ENCODE results near the gene ARMC12.

ARMC12 gene

DNA sequence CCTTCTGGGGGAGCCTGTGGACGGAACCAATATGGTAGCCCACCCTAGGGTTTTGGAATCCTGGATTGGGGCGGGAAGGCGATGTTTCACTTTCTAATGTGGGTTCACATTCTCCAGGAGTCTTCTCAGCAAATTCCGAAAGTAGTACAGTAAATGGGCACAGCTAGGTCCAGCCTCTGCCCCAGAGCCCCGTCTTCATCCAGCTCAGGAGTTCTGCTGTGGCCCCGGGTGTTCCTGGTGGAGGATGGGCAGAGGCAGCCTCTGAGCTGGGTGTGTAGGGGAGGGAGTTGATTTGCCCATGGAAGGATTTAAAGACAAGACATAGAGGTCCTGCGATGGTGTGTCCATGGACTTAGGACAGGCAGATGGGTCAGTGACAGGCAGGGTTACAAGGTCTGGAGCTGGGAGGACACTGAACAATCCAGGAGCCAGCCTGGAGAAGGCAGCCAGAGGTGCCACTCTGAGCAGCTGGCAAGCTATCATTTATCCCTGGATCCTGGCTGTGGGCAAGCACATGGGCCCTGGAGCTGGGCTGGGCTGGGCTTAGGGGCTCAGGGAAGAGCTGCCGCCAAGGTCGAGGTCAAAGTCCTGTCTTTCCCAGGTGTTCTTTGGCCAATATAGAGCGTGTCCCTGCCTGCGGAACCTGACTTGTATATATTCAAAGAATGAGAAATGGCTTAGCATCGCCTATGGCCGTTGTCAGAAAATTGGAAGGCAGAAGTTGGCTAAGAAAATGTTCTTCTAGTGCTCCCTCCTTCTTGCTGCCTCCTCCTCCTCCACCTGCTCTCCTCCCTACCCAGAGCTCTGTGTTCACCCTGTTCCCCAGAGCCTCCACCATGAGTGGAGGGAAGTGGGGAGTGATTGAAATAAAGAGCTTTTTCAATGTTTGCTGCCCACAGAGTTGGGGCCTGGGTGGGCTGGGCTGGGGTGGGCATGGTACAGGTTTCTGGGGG is 50.7 kb downstream of the ARMC12 start:
- DNase-seq: no peak
- Mint-ChIP-seq H3K9me3 (no peaks in the 10 kb centered on the region), H3K27me3 (peaks cover 43% of the 10 kb centered on the region), H3K4me3 (no peak overlapping the region), H3K27ac (no peak overlapping the region), H3K36me3 (ENCODE audit: low read depth) (no peaks in the 10 kb centered on the region), H3K4me1 (no peaks in the 10 kb centered on the region)
- no peak for ATAC-seq

DNA sequence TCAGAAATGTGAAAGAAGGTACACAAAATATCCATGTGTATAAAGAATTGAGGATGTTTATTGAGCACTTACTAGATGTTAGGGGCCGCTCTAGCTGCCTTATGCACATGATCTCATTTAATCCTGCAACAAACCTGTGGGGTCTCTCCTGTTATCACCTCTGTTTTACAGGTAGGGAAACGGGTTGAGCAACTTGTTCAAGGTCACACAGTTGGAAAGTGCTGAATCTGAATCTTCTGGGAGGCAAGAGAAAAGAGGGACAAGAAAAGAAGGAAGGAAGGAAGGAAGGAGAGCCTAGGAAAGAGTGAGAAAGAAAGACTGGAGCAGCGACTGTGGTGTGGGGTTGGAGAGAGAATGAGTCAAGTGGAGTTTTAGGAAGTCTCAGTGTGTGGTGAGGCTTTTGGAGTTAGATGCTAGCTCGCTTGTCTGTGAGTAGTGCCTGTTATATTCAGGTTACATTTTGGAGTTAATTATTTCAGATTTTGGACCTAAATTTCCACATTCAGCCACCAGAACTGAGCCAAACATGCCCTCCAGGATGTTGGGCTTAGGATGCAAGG is 51.7 kb downstream of the ARMC12 start:
- Mint-ChIP-seq H3K4me1 (no peaks in the 10 kb centered on the region), H3K4me3 (no peak overlapping the region), H3K9me3 (no peaks in the 10 kb centered on the region), H3K27ac (no peak overlapping the region), H3K27me3 (peaks cover 40% of the 10 kb centered on the region), H3K36me3 (ENCODE audit: low read depth) (no peaks in the 10 kb centered on the region)
- DNase-seq (no peak), ATAC-seq (no peak)

DNA sequence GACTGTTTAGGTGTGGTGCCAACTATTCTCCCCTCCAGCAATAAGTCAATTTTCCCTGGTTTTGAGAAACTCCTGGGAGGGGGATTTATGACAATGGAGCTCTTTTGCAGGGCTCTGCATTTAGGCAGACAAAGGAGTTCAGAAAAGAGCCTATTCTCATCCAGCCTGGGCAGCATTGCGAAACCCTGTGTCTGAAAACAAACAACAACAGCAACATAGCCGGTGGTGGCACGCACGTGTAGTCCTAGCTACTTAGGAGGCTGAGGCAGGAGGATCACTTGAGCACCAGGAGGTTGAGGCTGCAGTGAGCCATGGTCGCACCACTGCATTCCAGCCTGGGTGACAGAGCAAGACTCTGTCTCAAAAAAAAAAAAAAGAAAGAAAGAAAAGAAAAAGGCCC is 53.9 kb downstream of the ARMC12 start:
- no peak for ATAC-seq
- no peaks in the 10 kb centered on the region for H3K4me1 Mint-ChIP-seq
- no peaks in the 10 kb centered on the region for H3K9me3 Mint-ChIP-seq
- no peak overlapping the region for H3K27ac Mint-ChIP-seq
- no peaks in the 10 kb centered on the region for H3K36me3 Mint-ChIP-seq (ENCODE audit: low read depth)
- H3K4me3 Mint-ChIP-seq: no peak overlapping the region
- peaks cover 35% of the 10 kb centered on the region for H3K27me3 Mint-ChIP-seq
- DNase-seq: no peak

DNA sequence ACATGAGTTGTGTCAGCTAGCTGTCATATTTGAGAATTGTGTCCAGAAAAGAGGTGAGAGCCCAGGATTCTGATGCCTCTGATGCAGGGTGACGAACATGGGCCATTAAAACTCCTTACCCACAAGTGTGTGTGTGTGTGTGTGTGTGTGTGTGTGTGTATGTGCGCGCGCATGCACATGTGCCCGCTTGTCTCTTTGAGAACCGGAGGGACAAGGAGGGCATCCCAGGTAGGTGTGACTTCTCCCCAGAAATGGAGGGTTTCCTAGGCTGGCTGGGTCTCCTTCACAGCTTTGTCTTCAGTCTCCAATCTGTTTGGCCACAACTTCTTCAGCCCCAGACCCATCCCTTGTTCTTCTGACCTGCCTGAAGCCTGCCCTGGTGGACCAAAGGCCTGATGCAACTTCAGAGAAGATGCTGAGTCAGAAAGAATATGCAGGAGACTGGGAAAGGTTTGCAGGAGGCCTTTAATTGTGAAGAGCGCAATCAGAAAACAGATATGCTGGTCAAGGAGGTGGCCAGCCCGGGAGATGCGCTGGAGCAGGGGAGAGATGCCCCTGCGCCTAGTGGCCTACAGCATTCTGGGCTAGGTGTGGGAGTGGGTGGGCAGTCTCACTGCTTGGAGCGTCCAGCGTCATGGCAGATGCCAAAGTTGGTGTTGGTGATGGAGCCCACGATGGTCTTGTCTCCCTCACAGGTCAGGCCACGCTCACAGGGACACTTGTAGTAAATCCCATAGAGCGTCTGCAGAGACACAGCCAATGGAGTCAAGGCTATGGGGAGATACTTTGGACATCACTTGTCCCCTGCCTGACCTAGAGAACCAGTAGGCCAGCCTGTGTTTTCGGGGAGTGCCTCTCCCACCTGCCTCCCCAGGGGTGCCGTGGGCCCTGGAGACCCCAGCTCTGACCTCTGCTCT is 58.0 kb downstream of the ARMC12 start:
- Mint-ChIP-seq H3K9me3 (no peaks in the 10 kb centered on the region), H3K36me3 (ENCODE audit: low read depth) (no peaks in the 10 kb centered on the region), H3K27ac (no peak overlapping the region), H3K4me3 (no peak overlapping the region), H3K27me3 (peaks cover 3% of the 10 kb centered on the region), H3K4me1 (no peaks in the 10 kb centered on the region)
- ATAC-seq (no peak), DNase-seq (no peak)

DNA sequence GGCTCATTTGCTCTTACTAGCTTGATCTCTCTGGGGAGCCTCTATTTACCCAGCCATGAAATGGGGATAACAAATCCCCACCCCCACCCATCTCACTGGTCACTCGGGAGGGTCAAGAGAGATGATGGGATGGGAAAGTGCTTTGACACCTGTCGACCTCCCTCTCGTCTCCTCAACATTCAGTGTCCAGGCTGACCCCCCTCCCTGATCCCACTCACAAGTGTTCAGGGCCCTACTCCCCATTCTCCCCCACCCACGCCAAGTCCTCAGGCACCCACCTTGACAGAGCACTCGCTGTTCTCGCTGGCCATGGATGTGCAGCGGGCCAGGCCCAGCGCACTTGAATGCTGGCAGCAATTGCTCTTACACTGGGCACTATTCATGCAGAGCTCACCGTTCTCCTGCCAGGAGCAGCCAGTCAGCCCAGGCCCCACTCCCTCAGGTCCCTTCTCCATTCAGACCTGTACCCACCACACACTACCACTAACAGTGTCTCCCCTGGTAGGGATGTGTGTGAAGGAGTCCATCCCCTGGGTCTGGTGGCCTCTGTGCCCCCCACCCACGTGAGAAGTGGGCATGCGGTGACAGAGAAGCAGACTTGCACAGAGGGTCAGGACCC is 58.7 kb downstream of the ARMC12 start:
- H3K9me3 Mint-ChIP-seq: no peaks in the 10 kb centered on the region
- no peaks in the 10 kb centered on the region for H3K4me1 Mint-ChIP-seq
- H3K36me3 Mint-ChIP-seq (ENCODE audit: low read depth): no peaks in the 10 kb centered on the region
- no peak overlapping the region for H3K27ac Mint-ChIP-seq
- H3K27me3 Mint-ChIP-seq: no peaks in the 10 kb centered on the region
- H3K4me3 Mint-ChIP-seq: no peak overlapping the region
- ATAC-seq (no peak), DNase-seq (no peak)

DNA sequence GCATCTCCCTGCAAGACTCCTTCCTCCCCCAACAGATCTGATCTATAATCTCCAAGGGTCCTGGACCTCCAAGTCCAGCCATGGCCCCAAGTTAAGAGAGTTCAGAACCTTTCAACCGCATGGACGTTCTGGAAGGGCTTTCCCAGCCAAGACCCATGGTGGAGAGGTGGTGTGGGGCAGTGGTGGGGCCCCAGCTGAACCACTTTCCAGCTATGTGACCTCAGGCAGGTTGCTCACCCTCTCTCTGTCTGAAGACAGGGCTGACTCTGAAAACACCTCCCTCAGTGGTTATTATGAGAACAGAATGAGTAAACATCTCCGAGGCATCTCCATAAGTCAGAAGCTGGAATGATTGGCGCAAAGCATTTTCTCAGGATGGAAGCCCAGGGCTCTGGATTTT is 59.4 kb downstream of the ARMC12 start:
- Mint-ChIP-seq H3K9me3 (no peaks in the 10 kb centered on the region), H3K4me3 (no peak overlapping the region), H3K36me3 (ENCODE audit: low read depth) (no peaks in the 10 kb centered on the region), H3K27me3 (no peaks in the 10 kb centered on the region), H3K27ac (no peak overlapping the region), H3K4me1 (no peaks in the 10 kb centered on the region)
- ATAC-seq (no peak), DNase-seq (no peak)

DNA sequence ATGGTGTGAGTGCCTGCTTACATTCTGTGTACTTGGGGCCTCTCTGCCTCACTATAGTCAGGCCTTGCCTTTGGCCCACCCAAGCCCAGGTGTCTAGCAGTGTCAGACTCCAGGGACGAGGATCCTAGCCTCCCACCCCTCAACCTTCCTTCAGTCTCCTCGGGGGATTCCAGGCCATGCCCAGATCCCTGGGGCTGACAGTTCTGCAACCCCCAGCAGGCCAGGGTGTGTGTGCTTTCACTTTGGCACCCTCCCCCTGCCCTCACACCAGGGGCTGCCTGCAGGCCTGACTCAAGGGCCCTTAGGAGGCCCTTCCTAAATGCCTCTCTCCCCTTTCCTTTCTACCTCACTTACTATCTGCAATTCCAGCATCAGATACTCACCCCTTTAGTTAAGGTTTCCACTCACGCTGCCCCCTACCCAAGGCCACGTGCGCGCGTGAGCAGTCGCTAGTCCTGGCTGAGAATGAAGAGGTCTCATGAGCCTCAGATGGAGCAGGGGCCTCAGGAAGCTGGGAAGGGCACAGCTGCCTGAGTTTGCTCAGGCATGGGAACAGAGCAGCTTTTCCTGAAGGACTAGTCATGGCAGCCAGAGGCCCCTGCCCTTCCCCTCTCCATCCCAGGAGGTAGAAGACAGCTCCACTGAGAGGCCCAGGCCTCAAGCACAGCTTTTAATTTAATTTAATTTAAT is 61.1 kb downstream of the ARMC12 start:
- no peak for DNase-seq
- Mint-ChIP-seq H3K27ac (no peak overlapping the region), H3K4me1 (no peaks in the 10 kb centered on the region), H3K9me3 (no peaks in the 10 kb centered on the region), H3K27me3 (no peaks in the 10 kb centered on the region), H3K4me3 (no peak overlapping the region), H3K36me3 (ENCODE audit: low read depth) (no peaks in the 10 kb centered on the region)
- no peak for ATAC-seq

Data from activated naive CD8-positive, alpha-beta T cell treated with anti-CD3 and anti-CD28 coated beads, Interleukin-2, amount 50 U/mL, for 24 hours (primary cell).